Measurements from ENCODE around the gene FOXJ3. TPM values are rescaled to one million over a fixed set of nuclear protein-coding genes. Genes with fewer than 3 reads are reported as not detected.

Gene FOXJ3
- total and polyA plus RNA-seq, 2 of the 8 experiments (the other 6 are each of a cell fraction or from before 2014, with no cell fraction given), result 48.6 to 51.9 TPM

DNA sequence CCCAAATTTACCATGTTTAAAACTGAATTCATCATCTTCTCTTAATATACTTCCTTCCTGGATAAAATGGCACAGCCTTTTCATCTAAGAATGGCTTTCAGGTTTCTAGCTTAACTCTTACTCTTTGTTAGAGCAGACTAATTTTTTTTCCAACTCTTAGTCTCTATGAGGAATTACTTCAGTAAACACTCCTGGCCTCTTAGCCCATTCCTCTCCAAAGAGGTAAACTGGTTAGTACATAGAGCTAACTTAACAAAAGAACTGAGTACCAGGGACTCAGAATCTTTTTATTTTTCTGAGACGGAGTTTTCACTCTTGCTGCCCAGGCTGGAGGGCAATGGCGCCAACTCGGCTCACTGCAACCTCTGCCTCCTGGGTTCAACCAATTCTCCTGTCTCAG lies 21.1 kb downstream of the FOXJ3 start:
- Histone ChIP-seq H4K5ac (ENCODE audit: insufficient read length, low read depth, low read length) (no peak overlapping the region), H3K56ac (replicated peaks; ENCODE audit: insufficient read length, low read depth, low read length) (no peak overlapping the region), H2AFZ (ENCODE audit: low read length) (no peak overlapping the region), H2BK12ac (ENCODE audit: low read depth, low read length) (no peak overlapping the region), H3K23me2 (ENCODE audit: low read depth, low read length) (no peaks in the 10 kb centered on the region), H3K4ac (replicated peaks; ENCODE audit: insufficient read length, low read depth, low read length) (no peak overlapping the region), H3K14ac (ENCODE audit: insufficient read length) (no peak overlapping the region), H3K27ac (ENCODE audit: low read depth, low read length) (no peak overlapping the region), H3K79me2 (ENCODE audit: control insufficient read depth in 1 of 2, insufficient read depth in 2 of 2, low read length in 2 of 2) (peaks cover 18 to 92% of the 10 kb centered on the region in 2 experiments), H4K20me1 (replicated peaks in 1 of 2; ENCODE audit: control insufficient read depth in 1 of 2, insufficient read depth in 2 of 2, low read length in 2 of 2) (peaks cover 20 to 23% of the 10 kb centered on the region in 2 experiments), H3K36me3 (ENCODE audit: control insufficient read depth in 2 of 4, insufficient read depth in 4 of 4, low read length in 3 of 4) (no peaks in the 10 kb centered on the region), H2BK20ac (ENCODE audit: low read length) (no peak overlapping the region), H4K8ac (ENCODE audit: extremely low read depth, insufficient read depth, low read length) (no peak overlapping the region), H2BK15ac (ENCODE audit: low read length) (no peak overlapping the region), H3K4me3 (ENCODE audit: extremely low read depth in 1 of 4, insufficient read depth in 2 of 4, low read depth in 3 of 4, low read length in 4 of 4) (no peak overlapping the region), H3K79me1 (ENCODE audit: low read depth, low read length) (peaks cover 10% of the 10 kb centered on the region), H3K18ac (ENCODE audit: extremely low read depth, low read length) (no peak overlapping the region), H3K4me2 (ENCODE audit: insufficient read depth in 1 of 2, low read depth in 2 of 2, low read length in 2 of 2) (no peak overlapping the region), H3K23ac (ENCODE audit: insufficient read length) (no peak overlapping the region), H2BK120ac (replicated peaks; ENCODE audit: low read depth, low read length) (no peak overlapping the region), H4K91ac (replicated peaks; ENCODE audit: insufficient read length, low read length) (no peak overlapping the region), H3K9me3 (ENCODE audit: insufficient read depth in 2 of 2, low read depth in 1 of 2, low read length in 1 of 2) (no peaks in the 10 kb centered on the region), H3K9ac (replicated peaks in 1 of 4; ENCODE audit: extremely low read depth in 1 of 4, low read depth in 3 of 4, low read length in 3 of 4) (no peak overlapping the region), H2BK5ac (ENCODE audit: low read depth, low read length) (no peak overlapping the region), H3K4me1 (replicated peaks in 1 of 4; ENCODE audit: control insufficient read depth in 3 of 4, insufficient read depth in 4 of 4, low read length in 3 of 4) (no peaks in the 10 kb centered on the region; a peak in 2 of 7 replicates), H3K27me3 (replicated peaks in 1 of 4; ENCODE audit: control insufficient read depth in 3 of 4, extremely low read depth in 1 of 4, insufficient read depth in 3 of 4, low read length in 3 of 4) (no peaks in the 10 kb centered on the region), H2AK5ac (ENCODE audit: low read depth, low read length) (no peak overlapping the region)
- ChIA-PET CTCF (ENCODE audit: partially characterized antibody) (interaction anchor here (0.8 to 1.6 kb wide), 3 partner anchors 9 to 140 kb away, joined by 3 read pairs; no protein-coding TSS in a partner anchor), POLR2A (ENCODE audit: partially characterized antibody) (interaction anchor here (1.9 kb wide), 1 partner anchor 21 kb away, joined by 4 read pairs; the partner anchor contains the start of gene FOXJ3)
- DNase-seq (ENCODE audit: low read depth in 1 of 2, low spot score in 2 of 2) (no peak), FAIRE-seq (no peak)
- WGBS, 2 experiments (ENCODE audit: extremely low coverage in 1 of 2, insufficient coverage in 1 of 2, insufficient read length in 1 of 2, insufficient replicate concordance in 2 of 2, low coverage in 1 of 2, low lambda C conversion rate in 2 of 2, missing lambda C conversion rate in 1 of 2), result 97% methylated on average over 3 of the region's 3 CpGs; no CpG with 5 or more reads in 1 of the 2 experiments
- TF ChIP-seq SIN3A (conservative IDR thresholded peaks at IDR 0.05 in 1 of 2, IDR thresholded peaks at IDR 0.05 in 1 of 2; ENCODE audit: low read depth in 1 of 2, low read length in 2 of 2) (no peak), KDM5A (IDR thresholded peaks at IDR 0.05; ENCODE audit: low read length) (no peak), TCF12 (IDR thresholded peaks at IDR 0.05; ENCODE audit: low read depth, low read length) (no peak), POLR2AphosphoS5 (IDR thresholded peaks at IDR 0.05; ENCODE audit: low read depth, low read length) (no peak), SAP30 (IDR thresholded peaks at IDR 0.05; ENCODE audit: insufficient read depth, insufficient replicate concordance, low read length) (no peak), RBBP5 (IDR thresholded peaks at IDR 0.05; ENCODE audit: borderline replicate concordance, low read depth, low read length) (no peak), HDAC2 (IDR thresholded peaks at IDR 0.05; ENCODE audit: borderline replicate concordance in 1 of 2, low read depth in 2 of 2, low read length in 2 of 2) (no peak), PHF8 (conservative IDR thresholded peaks at IDR 0.05; ENCODE audit: low read depth, low read length) (no peak), TAF1 (IDR thresholded peaks at IDR 0.05; ENCODE audit: low read depth, low read length) (no peak), SUZ12 (IDR thresholded peaks at IDR 0.05; ENCODE audit: low read length) (no peak), RXRA (IDR thresholded peaks at IDR 0.05; ENCODE audit: insufficient read depth, low read depth, low read length) (no peak), GTF2F1 (IDR thresholded peaks at IDR 0.05; ENCODE audit: borderline replicate concordance, low read depth, low read length) (no peak)
- TF ChIP-seq, protein P1, sequence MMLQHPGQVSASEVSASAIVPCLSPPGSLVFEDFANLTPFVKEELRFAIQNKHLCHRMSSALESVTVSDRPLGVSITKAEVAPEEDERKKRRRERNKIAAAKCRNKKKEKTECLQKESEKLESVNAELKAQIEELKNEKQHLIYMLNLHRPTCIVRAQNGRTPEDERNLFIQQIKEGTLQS (IDR thresholded peaks at IDR 0.05; ENCODE audit: insufficient read depth, low read depth, low read length), result no peak

Measured in H1 (cell line).